ENCODE data around the gene ACTL7A.
"Not testable (repeated sequence)": the region's sequence is repeated elsewhere in the genome, so short reads cannot be mapped to it uniquely, and the experiment has no call there.

Gene ACTL7A

GRCh38 chr9:108845947-108846346 is 16.1 kb upstream of the ACTL7A start (continued):
- no peak for TF ChIP-seq ZNF785 (tag by site-specific recombination; IDR thresholded peaks at IDR 0.05)
- TF ChIP-seq ZNF148 (tag by site-specific recombination; IDR thresholded peaks at IDR 0.05; ENCODE audit: borderline replicate concordance), result no peak

- H3K4me1 ChIP-seq (ENCODE audit: control insufficient read depth, insufficient read depth, low read length); H3K27ac ChIP-seq (ENCODE audit: extremely low read depth, low read depth, low read length); H3K9me3 ChIP-seq (ENCODE audit: control insufficient read depth, insufficient read depth, low read depth, low read length); POLR2A ChIA-PET; H3K4me3 ChIP-seq (ENCODE audit: low read depth, low read length); H3K36me3 ChIP-seq (ENCODE audit: control insufficient read depth in 2 of 2, insufficient read depth in 1 of 2, low read length in 2 of 2): not testable (repeated sequence)
- CTCF ChIA-PET, result interaction anchor here (0.5 to 0.6 kb wide), 2 partner anchors 480 to 552 kb away, joined by 3 read pairs; no protein-coding TSS in a partner anchor
These were observed 13.8 kb upstream of the ACTL7A start for GRCh38 chr9:108848296-108848695.

- POLR2A ChIA-PET, result no interaction called here
- Histone ChIP-seq H3K9me3 (ENCODE audit: control insufficient read depth, insufficient read depth, low read depth, low read length) (no peaks in the 10 kb centered on the region), H3K4me1 (ENCODE audit: control insufficient read depth, insufficient read depth, low read length) (no peaks in the 10 kb centered on the region), H3K4me3 (ENCODE audit: low read depth, low read length) (no peak overlapping the region), H3K27ac (ENCODE audit: extremely low read depth, low read depth, low read length) (no peak overlapping the region), H3K36me3 (ENCODE audit: control insufficient read depth in 2 of 2, insufficient read depth in 1 of 2, low read length in 2 of 2) (no peaks in the 10 kb centered on the region)
- CTCF ChIA-PET, result no interaction called here
- peak; percentile 43 for TF ChIP-seq ZNF654 (tag by site-specific recombination; IDR thresholded peaks at IDR 0.05; ENCODE audit: low read depth)
- TF ChIP-seq ZNF223 (tag by site-specific recombination; IDR thresholded peaks at IDR 0.05), result no peak
These were observed 11.7 kb upstream of the ACTL7A start for GRCh38 chr9:108850293-108850897.

GRCh38 chr9:108851138-108851537 is 10.9 kb upstream of the ACTL7A start:
- ChIA-PET POLR2A (no interaction called here), CTCF (interaction anchor here (0.6 to 0.8 kb wide), 2 partner anchors 23 to 101 kb away, joined by 4 to 6 read pairs; no protein-coding TSS in a partner anchor)

GRCh38 chr9:108852079-108852478 is 10.0 kb upstream of the ACTL7A start:
- no peaks in the 10 kb centered on the region for H3K9me3 ChIP-seq (ENCODE audit: control insufficient read depth, insufficient read depth, low read depth, low read length)
- H3K36me3 ChIP-seq (ENCODE audit: control insufficient read depth in 2 of 2, insufficient read depth in 1 of 2, low read length in 2 of 2), result no peaks in the 10 kb centered on the region
- H3K27ac ChIP-seq (ENCODE audit: extremely low read depth, low read depth, low read length), result no peak overlapping the region
- ChIA-PET CTCF (interaction anchor here (0.6 to 1.0 kb wide), 5 partner anchors 13 to 154 kb away, joined by 3 to 6 read pairs (median 3); no protein-coding TSS in a partner anchor), POLR2A (no interaction called here)
- H3K4me1 ChIP-seq (ENCODE audit: control insufficient read depth, insufficient read depth, low read length), result no peaks in the 10 kb centered on the region
- no peak overlapping the region for H3K4me3 ChIP-seq (ENCODE audit: low read depth, low read length)
- TF ChIP-seq ZNF621 (tag by site-specific recombination; IDR thresholded peaks at IDR 0.05) (no peak), ZNF394 (tag by site-specific recombination; IDR thresholded peaks at IDR 0.05; ENCODE audit: borderline replicate concordance) (no peak), GLI2 (tag by site-specific recombination; IDR thresholded peaks at IDR 0.05; ENCODE audit: borderline replicate concordance, low read depth) (no peak), SCRT1 (tag by site-specific recombination; IDR thresholded peaks at IDR 0.05; ENCODE audit: borderline replicate concordance) (no peak), ZNF174 (tag by site-specific recombination; IDR thresholded peaks at IDR 0.05) (no peak), ZNF133 (tag by site-specific recombination; IDR thresholded peaks at IDR 0.05) (no peak), ZNF16 (tag by site-specific recombination; IDR thresholded peaks at IDR 0.05; ENCODE audit: low read depth) (no peak), ZNF23 (tag by site-specific recombination; IDR thresholded peaks at IDR 0.05; ENCODE audit: borderline replicate concordance) (no peak), OVOL3 (tag by site-specific recombination; IDR thresholded peaks at IDR 0.05) (no peak), ZNF18 (tag by site-specific recombination; IDR thresholded peaks at IDR 0.05) (no peak), ZNF211 (tag by site-specific recombination; IDR thresholded peaks at IDR 0.05; ENCODE audit: low read depth) (no peak), ZNF2 (tag by site-specific recombination; IDR thresholded peaks at IDR 0.05) (no peak), ZNF404 (tag by site-specific recombination; IDR thresholded peaks at IDR 0.05) (no peak), ZBTB48 (tag by site-specific recombination; IDR thresholded peaks at IDR 0.05) (no peak), HOXA7 (CRISPR knock-in tag; IDR thresholded peaks at IDR 0.05; ENCODE audit: borderline replicate concordance) (no peak), WT1 (tag by site-specific recombination; IDR thresholded peaks at IDR 0.05) (no peak)

More at GRCh38 chr9:108851138-108851537, 10.9 kb upstream of the ACTL7A start:
- Histone ChIP-seq H3K9me3 (ENCODE audit: control insufficient read depth, insufficient read depth, low read depth, low read length) (no peaks in the 10 kb centered on the region), H3K27ac (ENCODE audit: extremely low read depth, low read depth, low read length) (no peak overlapping the region), H3K4me3 (ENCODE audit: low read depth, low read length) (no peak overlapping the region), H3K36me3 (ENCODE audit: control insufficient read depth in 2 of 2, insufficient read depth in 1 of 2, low read length in 2 of 2) (no peaks in the 10 kb centered on the region), H3K4me1 (ENCODE audit: control insufficient read depth, insufficient read depth, low read length) (no peaks in the 10 kb centered on the region)
- TF ChIP-seq ZNF214 (tag by site-specific recombination; IDR thresholded peaks at IDR 0.05; ENCODE audit: borderline replicate concordance), result no peak
- no peak for TF ChIP-seq ZNF501 (tag by site-specific recombination; IDR thresholded peaks at IDR 0.05)
- no peak for TF ChIP-seq ZNF585B (tag by site-specific recombination; IDR thresholded peaks at IDR 0.05)
- TF ChIP-seq ZNF837 (tag by site-specific recombination; IDR thresholded peaks at IDR 0.05), result no peak

All from HEK293 (cell line).